ENCODE measurements around the gene RPUSD1. TPM values are rescaled to one million over a fixed set of nuclear protein-coding genes. Genes with fewer than 3 reads are reported as not detected.

RPUSD1 gene
- total RNA-seq, 1 donor from 2014 or later, result 12.6 TPM

DNA sequence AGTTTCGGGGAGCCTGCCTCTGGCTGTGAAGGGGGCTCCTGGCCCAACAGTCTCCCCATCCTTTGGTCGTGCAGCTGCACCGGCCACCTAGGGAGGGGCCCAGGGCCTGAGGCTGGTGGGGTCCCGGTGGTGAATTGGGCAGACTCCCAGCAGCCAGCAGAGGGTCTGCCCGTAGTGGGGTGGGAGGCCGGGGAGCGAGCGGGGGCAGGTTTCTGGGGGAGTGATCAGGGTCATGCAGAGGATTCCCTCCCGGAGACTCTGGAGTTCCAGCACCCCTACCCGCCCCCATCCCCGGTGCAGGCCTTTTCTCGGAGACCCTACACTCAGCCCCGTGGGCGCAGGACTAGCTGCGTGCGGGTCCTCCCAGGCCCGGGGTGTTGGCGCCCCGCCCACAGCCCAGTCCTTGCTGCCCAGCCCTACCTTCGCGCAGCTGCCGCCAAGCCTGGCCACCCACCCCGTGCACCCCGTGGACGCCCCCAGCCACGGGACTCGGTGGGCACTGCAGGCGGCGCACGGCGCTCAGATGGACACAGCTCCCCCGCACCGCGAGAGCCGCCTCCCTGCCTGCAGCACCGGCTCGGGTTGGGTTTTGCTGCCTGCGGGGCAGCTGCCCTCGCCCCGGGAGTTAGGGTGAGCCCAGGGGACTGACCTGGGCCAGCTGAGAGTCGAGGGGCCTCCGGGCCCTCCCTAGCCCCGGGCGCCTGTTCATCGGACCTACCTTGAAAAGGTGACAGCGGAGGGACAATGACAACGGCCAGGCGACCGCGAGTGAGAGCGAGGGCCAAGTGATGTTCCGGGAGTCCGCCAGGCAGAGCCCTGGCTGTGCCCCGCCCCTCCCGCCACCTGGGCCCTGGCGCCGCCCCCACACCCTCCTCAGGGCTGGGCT lies 12.0 kb upstream of the RPUSD1 start, which contains the start of gene GNG13:
TSS of gene GNG13 (minus strand) at position 787 of the 886 bp plus-strand sequence. CDS start 1,657 bp downstream, outside the sequence.
- DNase-seq (ENCODE audit: low spot score in 2 of 2) (peak in 1 of 2 donors; percentile 60), FAIRE-seq (no peak)

DNA sequence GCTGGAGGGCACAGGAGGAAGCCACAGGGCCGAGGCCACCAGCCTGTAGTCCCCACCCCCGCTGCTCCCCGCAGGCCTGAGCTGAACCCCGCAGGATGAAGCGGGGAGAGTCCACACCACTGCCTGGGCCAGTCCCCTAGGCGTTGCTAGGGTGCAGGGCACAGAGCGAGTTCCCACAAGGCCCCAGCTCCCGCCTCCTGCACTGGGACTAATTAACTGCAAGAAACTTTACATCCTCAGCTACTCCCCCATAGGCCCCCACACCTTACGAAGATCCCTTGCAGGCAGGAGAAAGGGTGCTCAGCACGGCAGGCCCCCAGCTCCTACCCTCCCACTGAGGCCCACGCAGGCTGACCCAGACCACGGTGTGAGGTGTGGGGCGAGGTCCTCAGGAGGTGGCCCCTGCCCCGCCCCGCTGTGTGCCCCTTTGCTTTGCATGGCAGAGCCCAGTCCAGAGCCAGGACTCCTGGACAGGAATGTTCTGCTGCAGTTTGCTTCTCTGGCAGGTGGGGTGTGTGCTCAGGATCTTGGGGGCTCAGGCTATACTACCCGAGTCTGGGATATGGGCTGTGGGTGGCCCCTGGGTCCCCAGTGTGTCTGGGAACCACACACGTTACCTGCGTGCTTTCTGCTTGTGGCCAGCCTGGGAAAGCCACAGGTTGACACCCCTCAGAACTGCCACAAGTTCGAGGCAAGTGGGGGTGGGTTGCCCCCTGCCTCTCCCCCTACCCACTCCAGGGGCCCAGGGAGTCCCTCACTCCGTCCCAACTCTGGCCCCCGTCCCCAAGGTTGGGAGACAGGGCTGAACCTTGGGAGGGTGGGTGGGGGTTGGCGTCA lies 11.1 kb upstream of the RPUSD1 start:
- FAIRE-seq, result no peak
- DNase-seq (ENCODE audit: low spot score in 2 of 2), result no peak

DNA sequence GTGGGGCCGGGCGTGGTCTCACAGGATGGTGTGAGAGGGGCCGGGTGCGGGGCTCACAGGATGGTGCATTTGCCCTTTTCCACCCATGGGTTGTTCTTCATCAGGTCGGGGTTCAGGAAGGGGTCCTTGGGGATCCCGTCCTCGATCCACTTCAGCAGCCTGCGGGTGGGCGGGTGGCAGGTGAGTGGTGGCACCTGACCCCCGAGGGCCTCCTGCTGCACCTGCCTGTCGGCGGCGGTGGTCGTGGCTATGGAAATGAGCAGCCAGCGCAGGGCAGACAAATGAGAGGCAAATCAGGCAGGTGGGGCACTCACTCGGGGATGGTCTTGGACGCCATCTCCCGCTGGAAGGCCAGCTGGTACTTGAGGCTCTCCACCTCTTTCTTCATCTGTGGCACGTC lies 10.5 kb upstream of the RPUSD1 start:
- DNase-seq (ENCODE audit: low spot score in 2 of 2), result no peak
- FAIRE-seq, result no peak

DNA sequence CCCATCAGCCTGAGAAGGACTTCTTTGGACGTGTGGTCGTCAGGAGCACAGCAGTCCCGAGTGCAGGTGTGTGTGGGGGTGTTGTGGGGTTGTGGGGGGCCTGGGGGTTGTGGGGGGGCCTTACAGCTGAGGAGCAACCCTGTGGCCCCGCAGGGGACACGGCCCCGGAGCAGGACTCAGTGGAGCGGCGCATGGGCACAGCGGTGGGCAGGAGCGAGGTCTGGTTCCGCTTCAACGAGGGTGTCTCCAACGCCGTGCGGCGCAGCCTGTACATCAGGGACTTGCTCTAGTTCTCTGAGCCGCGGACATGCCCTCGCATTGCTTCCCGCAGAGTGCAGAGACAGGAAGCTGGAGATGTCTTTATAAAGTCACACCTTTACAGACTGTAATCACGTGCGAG lies 9.5 kb upstream of the RPUSD1 start:
- FAIRE-seq (no peak), DNase-seq (ENCODE audit: low spot score in 2 of 2) (no peak)

DNA sequence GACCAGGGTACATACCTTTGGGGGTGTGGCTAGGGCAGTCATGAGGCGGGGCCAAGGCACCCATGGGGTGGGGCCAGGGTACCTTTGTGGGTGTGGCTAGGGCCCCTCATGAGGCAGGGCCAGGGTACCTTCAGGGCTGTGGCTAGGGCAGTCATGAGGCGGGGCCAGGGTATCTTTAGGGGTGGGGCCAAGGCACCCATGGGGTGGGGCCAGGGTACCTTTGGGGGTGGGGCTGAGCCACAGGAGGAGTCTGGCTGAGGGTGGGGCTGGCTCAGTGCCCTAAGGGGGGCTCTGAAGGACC lies 8.9 kb upstream of the RPUSD1 start:
- DNase-seq (ENCODE audit: low spot score in 2 of 2), result no peak

DNA sequence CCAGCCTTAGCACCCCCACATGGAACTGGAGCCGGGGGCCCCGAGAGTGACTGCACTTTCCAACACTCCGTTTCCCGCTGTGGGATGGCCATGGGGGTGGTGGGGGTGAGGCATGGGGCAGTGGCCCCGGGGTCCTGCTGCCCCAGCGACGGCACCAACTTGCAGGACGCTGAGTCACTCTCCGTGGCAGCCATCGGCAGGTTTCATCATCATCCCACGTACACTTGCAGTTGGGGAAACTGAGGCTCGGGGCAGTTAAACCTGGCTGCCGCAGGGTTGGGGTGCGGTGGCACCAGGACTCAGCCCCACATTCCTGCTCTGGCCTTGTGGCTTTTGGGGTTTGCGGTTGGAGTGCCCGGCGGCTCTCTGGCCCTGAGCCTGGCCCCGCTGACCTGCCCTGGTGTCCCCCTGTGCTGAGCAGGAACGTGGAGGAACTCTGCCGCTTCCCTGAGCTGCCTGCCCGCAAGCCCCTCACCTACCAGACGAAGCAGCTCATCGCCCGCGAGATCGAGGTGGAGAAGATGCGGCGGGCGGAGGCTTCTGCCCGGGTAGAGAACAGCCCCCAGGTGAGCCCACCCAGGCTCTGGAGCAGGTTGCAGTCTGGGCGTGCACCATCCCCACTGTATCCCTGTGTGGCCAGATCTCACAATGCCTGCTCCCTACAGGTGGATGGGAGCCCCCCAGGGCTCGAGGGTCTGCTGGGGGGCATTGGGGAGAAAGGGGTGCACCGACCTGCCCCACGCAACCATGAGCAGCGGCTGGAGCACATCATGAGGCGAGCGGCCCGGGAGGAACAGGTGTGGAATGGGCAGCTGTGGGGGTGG lies 8.3 kb upstream of the RPUSD1 start:
- DNase-seq (ENCODE audit: low spot score in 2 of 2) (no peak), FAIRE-seq (no peak)

More for the DNA sequence above, 8.9 kb upstream of the RPUSD1 start:
- no peak for FAIRE-seq

DNA sequence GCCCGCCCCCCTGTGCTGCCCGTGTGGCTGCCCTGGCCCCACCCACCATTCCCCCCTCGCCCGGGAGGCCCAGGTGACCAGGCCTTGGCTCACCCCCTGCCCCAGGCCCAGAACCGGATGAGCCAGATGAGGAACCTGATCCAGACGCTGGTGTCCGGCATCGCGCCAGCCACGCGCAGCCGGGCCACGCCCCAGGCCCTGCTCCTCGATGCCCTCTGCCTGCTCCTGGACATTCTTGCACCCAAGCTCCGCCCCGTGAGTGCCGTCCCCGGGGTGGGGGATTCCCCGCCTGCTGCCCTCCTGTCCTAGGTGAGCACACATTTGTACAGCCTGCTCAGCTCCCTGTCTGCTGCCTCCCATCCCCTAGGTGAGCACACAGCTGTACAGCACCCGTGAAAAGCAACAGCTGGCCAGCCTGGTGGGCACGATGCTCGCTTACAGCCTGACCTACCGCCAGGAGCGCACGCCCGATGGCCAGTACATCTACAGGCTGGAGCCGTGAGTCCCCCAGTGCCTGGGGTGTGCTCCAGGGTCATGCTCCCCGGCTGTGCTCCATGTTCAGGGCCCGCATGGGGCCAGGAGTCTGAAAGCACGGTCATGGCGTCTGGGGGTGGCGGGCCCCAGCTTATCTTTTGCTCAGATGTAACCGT lies 7.5 kb upstream of the RPUSD1 start:
- FAIRE-seq, result no peak
- no peak for DNase-seq (ENCODE audit: low spot score in 2 of 2)

DNA sequence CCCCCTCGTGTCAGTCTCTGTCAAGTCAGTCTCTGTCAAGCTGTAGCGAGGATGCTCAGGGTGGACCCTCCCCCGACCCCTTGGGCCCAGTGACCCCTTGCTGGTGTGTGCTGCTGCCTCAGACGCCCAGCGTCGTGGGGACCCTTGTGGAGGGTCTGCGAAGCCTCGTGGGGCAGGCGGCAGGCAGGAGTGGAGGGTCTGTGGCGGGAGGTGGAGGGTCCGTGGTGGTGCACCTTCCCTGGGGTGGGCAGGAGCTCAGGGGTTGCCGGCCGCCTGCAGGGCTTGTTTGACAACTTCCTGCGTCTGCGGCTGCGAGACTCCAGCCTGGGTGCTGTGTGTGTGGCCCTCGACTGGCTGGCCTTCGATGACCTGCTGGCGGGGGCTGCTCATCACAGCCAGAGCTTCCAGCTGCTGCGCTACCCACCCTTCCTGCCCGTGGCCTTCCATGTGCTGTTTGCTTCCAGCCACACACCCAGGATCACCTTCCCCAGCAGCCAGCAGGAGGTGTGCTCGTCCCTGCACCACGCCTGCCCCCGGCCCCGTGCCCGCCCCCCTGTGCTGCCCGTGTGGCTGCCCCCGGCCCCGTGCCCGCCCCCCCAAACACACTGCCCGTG lies 6.8 kb upstream of the RPUSD1 start:
- FAIRE-seq (no peak), DNase-seq (ENCODE audit: low spot score in 2 of 2) (no peak)

DNA sequence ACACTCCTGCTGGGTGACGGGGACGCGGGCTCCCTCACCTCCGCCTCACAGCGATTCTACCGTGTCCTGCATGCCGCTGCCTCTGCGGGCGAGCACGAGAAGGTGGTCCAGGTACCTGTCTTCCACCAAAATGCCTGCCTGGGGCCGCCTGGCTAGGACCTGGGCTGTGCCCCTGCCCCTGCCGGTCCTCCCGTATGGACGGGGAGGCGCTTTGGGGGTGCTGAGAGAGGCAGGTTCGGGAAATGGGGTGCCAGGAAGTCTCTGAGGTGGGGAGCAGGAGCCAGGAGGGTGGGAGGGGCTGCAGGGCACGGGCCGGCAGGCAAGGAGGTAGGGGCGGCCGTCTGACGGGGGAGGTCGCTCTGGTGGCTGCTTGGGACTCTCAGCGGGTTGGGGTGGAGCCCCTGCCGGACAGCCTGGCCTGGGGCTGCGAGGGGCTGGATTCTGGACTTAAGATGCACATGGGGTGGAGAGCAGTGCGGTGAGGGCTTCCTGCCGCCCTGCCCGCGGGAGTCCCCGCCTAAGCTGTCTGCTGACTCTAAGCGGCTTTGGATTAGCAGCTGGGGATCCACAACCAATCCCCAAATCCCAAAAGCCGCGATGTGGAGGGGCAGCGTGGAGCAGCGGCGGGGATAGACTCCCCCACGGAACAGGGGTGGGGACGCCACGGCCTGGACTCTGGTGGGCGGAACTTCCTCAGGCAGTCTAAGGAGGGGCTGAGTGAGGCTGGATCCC lies 6.1 kb upstream of the RPUSD1 start:
- DNase-seq (ENCODE audit: low spot score in 2 of 2) (no peak), FAIRE-seq (no peak)

DNA sequence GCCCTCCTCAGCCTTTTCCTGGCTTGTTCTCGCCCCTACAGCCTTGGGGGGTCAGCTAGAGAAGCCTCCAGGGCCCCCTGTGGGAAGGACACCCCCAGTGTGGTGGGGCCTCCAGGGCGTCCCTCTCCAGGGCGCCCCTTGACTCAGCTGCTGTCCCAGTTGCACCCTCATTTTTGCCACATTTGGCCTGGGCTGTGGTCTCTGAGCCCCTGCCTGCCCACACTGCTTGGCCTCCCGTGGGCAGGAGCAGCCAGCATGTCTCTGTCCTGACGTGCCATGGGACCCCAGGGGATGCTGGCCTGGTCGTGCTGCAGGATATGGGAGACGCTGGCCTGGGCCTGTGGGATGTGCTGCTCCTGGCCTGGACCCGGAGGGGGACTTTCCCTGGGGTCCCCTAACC lies 5.2 kb upstream of the RPUSD1 start:
- no peak for DNase-seq (ENCODE audit: low spot score in 2 of 2)
- no peak for FAIRE-seq

DNA sequence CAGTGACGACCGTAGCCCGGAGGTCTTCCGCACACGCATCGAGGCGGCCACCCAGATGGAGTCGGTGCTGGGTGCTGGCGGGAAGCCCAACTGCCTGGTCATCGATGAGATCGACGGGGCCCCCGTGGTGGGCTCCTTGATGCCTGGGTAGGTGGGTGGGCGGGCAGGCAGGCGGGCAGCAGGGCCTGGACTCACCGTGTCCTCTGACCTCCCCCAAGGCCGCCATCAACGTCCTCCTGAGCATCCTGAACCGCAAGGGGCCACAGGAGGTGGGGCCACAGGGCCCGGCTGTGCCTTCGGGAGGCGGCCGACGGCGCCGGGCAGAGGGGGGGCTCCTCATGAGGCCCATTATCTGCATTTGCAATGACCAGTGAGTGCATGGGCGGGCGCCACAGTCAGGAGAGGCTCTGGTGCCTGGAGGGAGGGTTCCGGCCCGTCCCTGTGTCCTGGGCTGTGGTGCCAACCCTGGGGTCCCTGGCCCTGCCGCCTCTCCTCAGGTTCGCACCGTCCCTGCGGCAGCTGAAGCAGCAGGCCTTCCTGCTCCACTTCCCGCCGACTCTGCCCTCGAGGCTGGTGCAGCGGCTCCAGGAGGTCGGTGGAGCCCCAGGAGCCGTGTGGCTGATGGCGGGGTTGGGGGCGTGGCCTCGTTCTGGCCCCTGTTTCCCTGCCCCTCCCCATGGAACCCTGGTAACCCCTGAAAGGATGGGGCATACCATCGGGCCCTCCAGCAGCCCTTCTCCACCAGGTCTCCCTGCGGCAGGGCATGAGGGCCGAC lies 4.2 kb upstream of the RPUSD1 start:
- no peak for DNase-seq (ENCODE audit: low spot score in 2 of 2)
- no peak for FAIRE-seq

DNA sequence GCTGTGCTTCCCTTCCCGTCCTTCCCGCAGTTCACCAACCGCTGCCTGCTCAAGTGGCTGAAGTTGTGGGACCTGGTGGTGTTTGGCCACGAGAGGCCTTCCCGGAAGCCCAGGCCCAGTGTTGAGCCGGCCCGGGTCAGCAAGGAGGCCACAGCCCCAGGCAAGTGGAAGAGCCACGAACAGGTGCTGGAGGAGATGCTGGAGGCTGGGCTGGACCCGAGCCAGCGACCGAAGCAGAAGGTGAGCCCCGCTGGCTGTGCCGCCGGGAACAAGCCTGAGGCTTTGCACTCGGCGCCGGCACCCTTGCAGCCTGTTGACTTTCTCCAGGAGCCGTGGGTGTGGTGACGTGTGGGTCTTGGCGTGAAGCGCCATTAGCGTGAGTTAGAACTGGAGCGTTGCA lies 3.0 kb upstream of the RPUSD1 start:
- no peak for DNase-seq (ENCODE audit: low spot score in 2 of 2)
- FAIRE-seq, result no peak

DNA sequence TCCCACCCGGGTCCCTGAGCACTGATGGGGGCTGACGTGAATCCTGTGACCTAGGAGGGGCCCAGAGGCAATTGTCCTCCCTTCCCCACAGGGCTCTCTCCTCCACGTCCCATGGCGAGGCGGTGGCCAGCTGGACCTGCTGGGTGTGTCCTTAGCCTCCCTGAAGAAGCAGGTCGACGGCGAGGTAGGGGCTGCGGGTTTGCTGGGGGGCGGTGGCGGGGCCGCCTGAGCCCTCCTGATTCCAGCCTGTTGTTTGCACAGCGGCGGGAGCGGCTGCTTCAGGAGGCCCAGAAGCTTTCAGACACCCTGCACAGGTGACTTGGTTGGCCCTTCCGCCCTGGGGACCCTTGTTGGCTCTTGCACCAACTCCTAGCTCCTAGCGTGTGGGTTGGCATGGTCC lies 1.9 kb upstream of the RPUSD1 start:
- no peak for FAIRE-seq

DNA sequence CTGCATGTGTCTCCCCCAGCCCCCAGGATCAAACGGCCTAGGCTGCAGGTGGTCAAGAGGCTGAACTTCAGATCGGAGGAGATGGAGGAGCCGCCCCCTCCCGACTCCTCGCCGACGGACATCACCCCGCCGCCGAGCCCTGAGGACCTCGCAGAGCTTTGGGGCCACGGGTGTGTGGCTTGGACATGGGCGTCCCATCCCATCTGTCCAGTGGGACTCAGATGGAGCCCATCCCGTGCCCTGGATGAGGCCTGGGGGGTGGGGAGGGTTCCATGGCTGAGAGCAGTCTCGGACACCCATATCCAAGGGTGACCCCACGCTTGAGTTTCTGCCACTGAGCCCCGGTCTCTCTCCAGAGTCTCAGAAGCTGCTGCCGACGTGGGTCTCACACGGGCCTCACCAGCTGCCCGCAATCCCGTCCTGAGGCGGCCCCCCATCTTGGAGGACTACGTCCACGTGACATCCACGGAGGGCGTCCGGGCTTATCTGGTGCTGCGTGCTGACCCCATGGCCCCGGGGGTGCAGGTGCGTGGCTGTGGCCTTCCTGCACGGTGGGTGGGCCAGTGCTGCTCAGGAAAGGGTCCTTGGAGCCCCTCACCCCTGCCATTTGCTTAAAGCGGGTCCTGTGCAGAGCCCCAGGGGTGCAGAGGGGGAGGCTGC lies 1.1 kb upstream of the RPUSD1 start:
- FAIRE-seq (no peak), DNase-seq (ENCODE audit: low spot score in 2 of 2) (no peak)

More for the DNA sequence above, 1.9 kb upstream of the RPUSD1 start:
- no peak for DNase-seq (ENCODE audit: low spot score in 2 of 2)

DNA sequence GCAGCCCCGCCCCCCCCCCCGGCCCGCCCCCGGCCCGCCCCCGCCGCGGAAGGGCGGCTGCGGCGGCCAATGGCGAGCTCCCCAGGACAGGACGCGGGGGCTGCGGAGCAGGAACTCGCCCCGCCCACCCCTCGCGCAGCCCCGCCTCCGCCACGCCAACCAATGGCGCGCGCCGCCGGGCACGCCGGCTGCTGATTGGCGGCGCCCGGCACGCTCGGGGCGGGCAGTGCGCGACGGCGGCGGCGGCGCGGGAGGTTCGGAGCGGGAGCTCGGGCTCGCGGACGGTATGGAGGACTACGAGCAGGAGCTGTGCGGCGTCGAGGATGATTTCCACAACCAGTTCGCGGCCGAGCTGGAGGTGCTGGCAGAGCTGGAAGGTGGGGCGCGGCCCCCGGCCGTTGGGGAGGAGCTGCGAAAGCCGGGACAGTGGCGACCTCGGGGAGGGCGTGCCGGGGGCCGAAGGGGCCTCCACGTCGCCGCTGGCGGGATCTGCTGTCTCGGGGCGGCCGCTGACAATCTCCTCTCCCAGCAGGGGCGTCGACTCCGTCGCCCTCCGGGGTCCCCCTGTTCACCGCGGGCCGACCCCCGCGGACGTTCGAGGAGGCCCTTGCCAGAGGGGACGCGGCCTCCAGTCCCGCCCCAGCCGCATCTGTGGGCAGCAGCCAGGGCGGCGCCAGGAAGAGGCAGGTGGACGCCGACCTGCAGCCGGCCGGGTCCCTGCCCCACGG lies 382 bp upstream of the RPUSD1 start, which contains the start of gene CHTF18:
TSS of gene CHTF18 (plus strand) at position 222 of the 728 bp plus-strand sequence. CDS start at position 287, 65 bp downstream.
- FAIRE-seq, result no peak
- DNase-seq (ENCODE audit: low spot score in 2 of 2), result peak; percentile 100

DNA sequence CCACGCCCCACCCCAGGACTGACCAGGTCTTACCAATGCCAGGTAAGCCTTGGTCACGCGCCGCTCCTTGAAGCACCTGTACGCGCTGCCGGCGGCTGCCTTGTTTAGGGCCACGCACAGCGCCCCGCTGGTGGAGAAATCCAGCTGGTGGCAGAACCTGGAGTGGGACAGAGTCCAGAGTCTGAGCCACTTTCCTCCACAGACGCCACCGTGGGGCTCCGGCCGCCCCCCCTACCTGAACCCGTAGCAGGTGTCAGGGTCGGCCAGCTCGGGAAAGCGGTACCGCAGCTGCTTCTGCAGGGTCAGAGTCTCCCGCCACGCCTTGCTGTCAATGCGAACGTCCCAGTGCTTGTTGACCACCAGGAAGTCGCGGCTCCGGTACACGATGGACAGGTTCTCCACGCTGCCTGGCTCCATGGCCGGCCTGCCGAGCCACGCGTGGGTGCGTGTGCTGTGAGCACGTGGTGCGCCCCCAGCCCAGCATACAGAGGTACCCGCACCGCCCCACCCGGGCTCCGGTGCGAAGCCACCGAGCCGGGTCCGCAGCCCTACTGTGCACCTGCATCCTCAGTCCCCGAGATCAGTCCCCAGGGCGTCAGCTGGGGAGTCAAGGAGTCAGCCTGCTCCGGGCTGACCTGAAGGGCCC lies 737 bp downstream of the RPUSD1 start:
- no peak for DNase-seq (ENCODE audit: low spot score in 2 of 2)
- FAIRE-seq, result no peak
